ENCODE data around the gene C11orf42.

DNA sequence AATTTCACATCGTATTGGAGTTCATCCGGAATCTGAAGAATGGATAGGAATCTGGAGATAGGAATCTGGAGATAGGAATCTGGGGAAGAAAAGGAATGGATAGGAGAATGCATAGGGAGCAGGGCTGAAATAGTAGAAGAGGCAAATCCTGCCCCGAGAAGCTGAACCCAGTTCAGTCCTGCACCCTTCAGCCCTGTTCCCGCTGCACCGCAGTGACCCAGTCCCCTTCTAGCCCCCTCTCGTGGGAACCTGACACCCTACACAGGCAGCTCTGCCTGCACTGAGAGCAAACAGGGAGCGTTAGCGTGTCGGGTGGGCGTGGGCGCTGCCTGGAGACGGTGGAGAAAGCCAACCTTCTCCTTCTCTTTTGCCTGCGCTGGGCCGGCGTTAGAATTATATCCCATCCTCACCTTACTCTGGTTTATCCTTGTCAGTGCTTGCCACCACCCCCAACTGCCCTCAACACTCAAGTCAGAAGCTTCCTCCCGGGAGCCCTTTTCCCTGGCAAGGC is 53.3 kb downstream of the C11orf42 start:
- TF ChIP-seq, protein P1, sequence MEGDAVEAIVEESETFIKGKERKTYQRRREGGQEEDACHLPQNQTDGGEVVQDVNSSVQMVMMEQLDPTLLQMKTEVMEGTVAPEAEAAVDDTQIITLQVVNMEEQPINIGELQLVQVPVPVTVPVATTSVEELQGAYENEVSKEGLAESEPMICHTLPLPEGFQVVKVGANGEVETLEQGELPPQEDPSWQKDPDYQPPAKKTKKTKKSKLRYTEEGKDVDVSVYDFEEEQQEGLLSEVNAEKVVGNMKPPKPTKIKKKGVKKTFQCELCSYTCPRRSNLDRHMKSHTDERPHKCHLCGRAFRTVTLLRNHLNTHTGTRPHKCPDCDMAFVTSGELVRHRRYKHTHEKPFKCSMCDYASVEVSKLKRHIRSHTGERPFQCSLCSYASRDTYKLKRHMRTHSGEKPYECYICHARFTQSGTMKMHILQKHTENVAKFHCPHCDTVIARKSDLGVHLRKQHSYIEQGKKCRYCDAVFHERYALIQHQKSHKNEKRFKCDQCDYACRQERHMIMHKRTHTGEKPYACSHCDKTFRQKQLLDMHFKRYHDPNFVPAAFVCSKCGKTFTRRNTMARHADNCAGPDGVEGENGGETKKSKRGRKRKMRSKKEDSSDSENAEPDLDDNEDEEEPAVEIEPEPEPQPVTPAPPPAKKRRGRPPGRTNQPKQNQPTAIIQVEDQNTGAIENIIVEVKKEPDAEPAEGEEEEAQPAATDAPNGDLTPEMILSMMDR (IDR thresholded peaks at IDR 0.05), result no peak
- TF ChIP-seq POLR2A (IDR thresholded peaks at IDR 0.05), result no peak
